ENCODE measurements around the gene USF1.

DNA sequence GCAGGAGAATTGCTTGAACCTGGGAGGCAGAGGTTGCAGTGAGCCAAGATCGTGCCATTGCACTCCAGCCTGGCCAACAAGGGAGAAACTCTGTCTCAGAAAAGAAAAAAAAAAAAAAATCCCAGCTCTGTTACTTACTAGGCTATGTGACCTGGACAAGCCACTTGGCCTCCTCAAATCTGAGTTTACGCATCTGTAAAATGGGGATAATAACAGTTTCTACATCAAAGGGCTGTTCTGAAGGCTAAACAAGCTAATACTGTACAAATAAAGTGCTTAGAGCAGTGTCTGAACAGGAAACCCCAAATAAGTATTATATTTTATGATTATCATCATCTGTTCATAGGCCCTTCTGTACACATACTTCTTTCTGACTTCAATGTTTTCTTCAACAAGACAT is 38.4 kb downstream of the USF1 start:
- TF ChIP-seq POLR2A (IDR thresholded peaks at IDR 0.05; ENCODE audit: low read depth, low read length) (no peak), PAX5 (IDR thresholded peaks at IDR 0.05; ENCODE audit: insufficient read depth, low read length, severe bottlenecking) (no peak), TAF1 (IDR thresholded peaks at IDR 0.05; ENCODE audit: low read depth, low read length) (no peak)
